Measurements from ENCODE around the gene IGDCC3. TPM values are rescaled to one million over a fixed set of nuclear protein-coding genes. Genes with fewer than 3 reads are reported as not detected.

Gene IGDCC3
- total and polyA plus RNA-seq, 2 of the 8 experiments (the other 6 are each of a cell fraction or from before 2014, with no cell fraction given): 26.8 to 45.7 TPM

GRCh38 chr15:65409036-65409631, 31.3 kb upstream of the IGDCC3 start:
- whole genome bisulfite sequencing, 2 experiments (ENCODE audit: extremely low coverage in 1 of 2, insufficient coverage in 1 of 2, insufficient read length in 1 of 2, insufficient replicate concordance in 2 of 2, low coverage in 1 of 2, low lambda C conversion rate in 2 of 2, missing lambda C conversion rate in 1 of 2): 92% methylated on average over 7 of the region's 7 CpGs; no CpG with 5 or more reads in 1 of the 2 experiments
- H2BK5ac ChIP-seq (ENCODE audit: low read depth, low read length): peak overlapping the region; percentile 15; the same call in 1 of the 2 replicates
- peaks cover 3% of the 10 kb centered on the region; the same call in 1 of the 2 replicates for H3K79me1 ChIP-seq (ENCODE audit: low read depth, low read length)
- H2BK120ac ChIP-seq (replicated peaks; ENCODE audit: low read depth, low read length): no peak overlapping the region
- H2BK15ac ChIP-seq (ENCODE audit: low read length): no peak overlapping the region; the same call in 1 of the 2 replicates
- ChIA-PET CTCF (ENCODE audit: partially characterized antibody) (interaction anchor here (1.0 to 14.6 kb wide), 6 partner anchors 10 to 218 kb away, joined by 3 to 180 read pairs (median 6); no protein-coding TSS in a partner anchor), POLR2A (ENCODE audit: partially characterized antibody) (interaction anchor here (0.7 to 15.2 kb wide), 6 partner anchors 8 to 120 kb away, joined by 3 to 229 read pairs (median 5); partner anchors contain the start of genes IGDCC4 and RNU5B-1)
- H2BK20ac ChIP-seq (ENCODE audit: low read length): peak overlapping the region; percentile 66; the same call in 1 of the 2 replicates
- no peaks in the 10 kb centered on the region for H4K20me1 ChIP-seq (replicated peaks in 1 of 2; ENCODE audit: control insufficient read depth in 1 of 2, insufficient read depth in 2 of 2, low read length in 2 of 2)
- no peaks in the 10 kb centered on the region for H3K9me3 ChIP-seq (ENCODE audit: insufficient read depth in 2 of 2, low read depth in 1 of 2, low read length in 1 of 2)
- no peak overlapping the region for H3K23ac ChIP-seq (ENCODE audit: insufficient read length)
- no peak overlapping the region for H3K14ac ChIP-seq (ENCODE audit: insufficient read length)
- FAIRE-seq: no peak
- H2AFZ ChIP-seq (ENCODE audit: low read length): no peak overlapping the region
- no peaks in the 10 kb centered on the region for H3K27me3 ChIP-seq (replicated peaks in 1 of 4; ENCODE audit: control insufficient read depth in 3 of 4, extremely low read depth in 1 of 4, insufficient read depth in 3 of 4, low read length in 3 of 4)
- no peaks in the 10 kb centered on the region for H3K36me3 ChIP-seq (ENCODE audit: control insufficient read depth in 2 of 4, insufficient read depth in 4 of 4, low read length in 3 of 4)
- H3K9ac ChIP-seq (replicated peaks in 1 of 4; ENCODE audit: extremely low read depth in 1 of 4, low read depth in 3 of 4, low read length in 3 of 4): no peak overlapping the region
- DNase-seq (ENCODE audit: low read depth in 1 of 2, low spot score in 2 of 2): no peak
- H3K4me1 ChIP-seq (replicated peaks in 1 of 4; ENCODE audit: control insufficient read depth in 3 of 4, insufficient read depth in 4 of 4, low read length in 3 of 4): peaks cover 12 to 27% (median 18%) of the 10 kb centered on the region in 4 experiments
- no peak overlapping the region for H3K4me3 ChIP-seq (ENCODE audit: extremely low read depth in 1 of 4, insufficient read depth in 2 of 4, low read depth in 3 of 4, low read length in 4 of 4)
- no peak overlapping the region for H3K18ac ChIP-seq (ENCODE audit: extremely low read depth, low read length)
- H3K23me2 ChIP-seq (ENCODE audit: low read depth, low read length): no peaks in the 10 kb centered on the region; the same call in 1 of the 2 replicates
- H2BK12ac ChIP-seq (ENCODE audit: low read depth, low read length): peak overlapping the region; percentile 46; the same call in 1 of the 2 replicates
- H4K8ac ChIP-seq (ENCODE audit: extremely low read depth, insufficient read depth, low read length): no peak overlapping the region
- H3K27ac ChIP-seq (ENCODE audit: low read depth, low read length): no peak overlapping the region
- TF ChIP-seq KDM1A (IDR thresholded peaks at IDR 0.05; ENCODE audit: borderline replicate concordance, low read length): no peak
- TF ChIP-seq CTBP2 (IDR thresholded peaks at IDR 0.05; ENCODE audit: borderline replicate concordance, insufficient read depth, insufficient read length, low read length): no peak
- TF ChIP-seq EGR1 (IDR thresholded peaks at IDR 0.05; ENCODE audit: borderline replicate concordance, low read depth, low read length): no peak
- no peak for TF ChIP-seq RAD21 (IDR thresholded peaks at IDR 0.05 in 1 of 2, conservative IDR thresholded peaks at IDR 0.05 in 1 of 2; ENCODE audit: low read depth in 2 of 2, low read length in 2 of 2)
- TF ChIP-seq SP4 (IDR thresholded peaks at IDR 0.05; ENCODE audit: low read length): no peak
- no peak overlapping the region; the same call in 1 of the 2 replicates for H2AK5ac ChIP-seq (ENCODE audit: low read depth, low read length)
- H4K5ac ChIP-seq (ENCODE audit: insufficient read length, low read depth, low read length): no peak overlapping the region
- no peak overlapping the region for H3K4me2 ChIP-seq (ENCODE audit: insufficient read depth in 1 of 2, low read depth in 2 of 2, low read length in 2 of 2)
- H3K79me2 ChIP-seq (ENCODE audit: control insufficient read depth in 1 of 2, insufficient read depth in 2 of 2, low read length in 2 of 2): peaks cover 0 to 11% of the 10 kb centered on the region in 2 experiments; a peak in 2 of 4 replicates
- no peak overlapping the region for H3K4ac ChIP-seq (replicated peaks; ENCODE audit: insufficient read length, low read depth, low read length)
- no peak overlapping the region for H4K91ac ChIP-seq (replicated peaks; ENCODE audit: insufficient read length, low read length)
- H3K56ac ChIP-seq (replicated peaks; ENCODE audit: insufficient read length, low read depth, low read length): no peak overlapping the region

Data from H1 (cell line).